Suprapubic skin (tissue), 3 donors: ENCODE results near the gene MYO6.

ENCODE experiments used
- EP300 ChIP-seq: sonication (generic); formaldehyde crosslinking; IDR thresholded peaks from one replicate; pipeline ENCODE4 v1.6.1; 2017; ENCODE audit warnings: antibody characterized with exemption
- TF ChIP-seq, protein P1 (sequence below), 2 donors: fragments of 200-600 bp in 1 of 2; fragments of 450-650 bp in 1 of 2; sonication (generic) in 1 of 2; IDR thresholded peaks; one replicate each; pipeline ENCODE4 v1.5.1; 2016 to 2019; ENCODE audit warnings: antibody characterized with exemption in 2 of 2, mild to moderate bottlenecking in 1 of 2, moderate library complexity in 1 of 2

DNA sequence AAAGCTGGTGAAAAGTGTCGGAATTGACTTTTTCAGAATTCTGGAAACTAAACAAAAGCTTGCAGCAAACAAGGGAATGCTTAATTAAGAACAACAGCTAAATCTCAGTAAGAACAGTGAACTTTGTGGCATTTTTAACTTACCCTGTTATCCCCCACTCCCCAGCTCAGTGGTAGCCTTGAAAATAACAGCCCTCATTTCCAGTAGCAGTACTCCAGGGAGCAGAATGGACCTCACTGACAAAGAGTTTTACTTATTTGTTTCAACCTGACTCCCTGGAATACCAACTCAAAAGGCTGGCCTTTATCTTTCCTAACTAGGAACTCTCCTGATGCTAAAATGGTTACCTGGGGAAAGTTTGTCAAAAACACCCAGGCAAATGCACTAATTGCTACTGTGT is 214.5 kb downstream of the MYO6 start:
- TF ChIP-seq, protein P1, sequence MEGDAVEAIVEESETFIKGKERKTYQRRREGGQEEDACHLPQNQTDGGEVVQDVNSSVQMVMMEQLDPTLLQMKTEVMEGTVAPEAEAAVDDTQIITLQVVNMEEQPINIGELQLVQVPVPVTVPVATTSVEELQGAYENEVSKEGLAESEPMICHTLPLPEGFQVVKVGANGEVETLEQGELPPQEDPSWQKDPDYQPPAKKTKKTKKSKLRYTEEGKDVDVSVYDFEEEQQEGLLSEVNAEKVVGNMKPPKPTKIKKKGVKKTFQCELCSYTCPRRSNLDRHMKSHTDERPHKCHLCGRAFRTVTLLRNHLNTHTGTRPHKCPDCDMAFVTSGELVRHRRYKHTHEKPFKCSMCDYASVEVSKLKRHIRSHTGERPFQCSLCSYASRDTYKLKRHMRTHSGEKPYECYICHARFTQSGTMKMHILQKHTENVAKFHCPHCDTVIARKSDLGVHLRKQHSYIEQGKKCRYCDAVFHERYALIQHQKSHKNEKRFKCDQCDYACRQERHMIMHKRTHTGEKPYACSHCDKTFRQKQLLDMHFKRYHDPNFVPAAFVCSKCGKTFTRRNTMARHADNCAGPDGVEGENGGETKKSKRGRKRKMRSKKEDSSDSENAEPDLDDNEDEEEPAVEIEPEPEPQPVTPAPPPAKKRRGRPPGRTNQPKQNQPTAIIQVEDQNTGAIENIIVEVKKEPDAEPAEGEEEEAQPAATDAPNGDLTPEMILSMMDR (IDR thresholded peaks at IDR 0.05): no peak
- no peak for TF ChIP-seq EP300
